Gastrocnemius medialis (tissue), 4 donors: ENCODE measurements around the gene ACOX1. TPM values are rescaled to one million over a fixed set of nuclear protein-coding genes. Genes with fewer than 3 reads are reported as not detected.

Source experiments
- ATAC-seq, 2 donors: fragments of 150-250 bp; one replicate each; pipeline ENCODE4 v1.9.1; 2016
- DNase-seq, 2 donors: peaks; one replicate each; pipeline ENCODE4 v3.0.0-alpha.2; 2019
- H3K27ac ChIP-seq, 4 donors: fragments of 200-600 bp; sonication (generic); 1 replicate in 1 of 4; 2 replicates in 3 of 4; pipeline ENCODE4 v1.5.1; 2016 to 2018; ENCODE audit warnings: mild to moderate bottlenecking in 2 of 4, moderate library complexity in 1 of 4
- H3K27me3 ChIP-seq, 3 donors: fragments of 200-600 bp; sonication (generic) in 2 of 3; 1 replicate in 1 of 3; 2 replicates in 2 of 3; pipeline versions ENCODE4 v1.5.1 to v1.6.0; 2016 to 2019; ENCODE audit warnings: mild to moderate bottlenecking in 1 of 3, moderate library complexity in 1 of 3
- H3K36me3 ChIP-seq, 2 donors: fragments of 200-600 bp; sonication (generic) in 1 of 2; one replicate each; pipeline ENCODE4 v1.5.1; 2017 to 2018
- H3K4me1 ChIP-seq, 2 donors: fragments of 200-600 bp; sonication (generic) in 1 of 2; one replicate each; pipeline ENCODE4 v1.5.1; 2016 to 2017; ENCODE audit warnings: mild to moderate bottlenecking in 2 of 2
- H3K4me3 ChIP-seq, 4 donors: fragments of 200-600 bp; sonication (generic) in 3 of 4; 1 replicate in 1 of 4; 2 replicates in 3 of 4; pipeline ENCODE4 v1.5.1; 2016 to 2019; ENCODE audit warnings: mild to moderate bottlenecking in 2 of 4
- H3K9me3 ChIP-seq, 3 donors: fragments of 200-600 bp; sonication (generic) in 2 of 3; 1 replicate in 1 of 3; 2 replicates in 2 of 3; pipeline ENCODE4 v1.5.1; 2016 to 2019
- POLR2A ChIP-seq, 2 donors: fragments of 450-650 bp; IDR thresholded peaks; one replicate each; pipeline ENCODE4 v1.6.1; 2017; ENCODE audit warnings: antibody characterized with exemption in 2 of 2, mild to moderate bottlenecking in 2 of 2, moderate library complexity in 2 of 2
- in situ Hi-C, 4 donors: fragments of 200-750 bp; cut with MboI; loops; one replicate each; pipeline versions ENCODE4 v1.15.0 to v1.8.0; 2017; ENCODE audit warnings: low sequenced_read_pairs in 4 of 4
- intact Hi-C: fragments of 100-400 bp; cut with DNase I; formaldehyde crosslinking; loops from one replicate; pipeline ENCODE4 v1.15.1; 2023; ENCODE audit warnings: low total_unique reads
- total RNA-seq, 4 donors: library from RNA; depleted of rRNA; stranded (reverse); fragments of >200 nt; gene quantifications; one replicate each; pipeline versions ENCODE4 v1.1.0 to v1.2.3, GENCODE V29; 2016
- TF ChIP-seq, protein P1 (sequence below), 5 experiments: fragments of 450-650 bp in 3 of 5; fragments of 200-600 bp in 2 of 5; sonication (generic) in 2 of 5; IDR thresholded peaks in 4 of 5; conservative IDR thresholded peaks in 1 of 5; 1 replicate in 4 of 5; 2 replicates in 1 of 5; pipeline ENCODE4 v1.5.1; 2016 to 2019; ENCODE audit warnings: antibody characterized with exemption in 5 of 5, mild to moderate bottlenecking in 3 of 5, moderate library complexity in 3 of 5

ACOX1 gene
- total RNA-seq, 4 donors from 2014 or later = 64.8 to 96.6 (median 80.7) TPM

DNA sequence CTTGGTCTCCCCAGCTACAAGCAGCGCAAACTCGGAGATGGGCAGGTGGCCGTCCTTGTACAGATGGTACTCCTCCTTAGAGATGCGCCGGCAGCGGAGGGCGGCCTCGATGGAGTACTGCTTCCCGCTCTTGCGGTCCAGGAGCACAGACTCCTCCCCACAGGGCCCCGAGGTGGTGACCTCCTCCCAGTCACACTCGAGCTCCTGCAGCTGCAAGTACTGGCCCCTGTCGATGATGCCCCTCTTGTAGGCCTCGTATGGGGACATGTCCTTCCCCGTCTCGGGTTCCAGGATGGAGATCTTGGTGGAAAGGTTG is 28.8 kb upstream of the ACOX1 start:
- no peak for DNase-seq
- Histone ChIP-seq H3K27ac (no peak overlapping the region), H3K4me3 (no peak overlapping the region), H3K27me3 (no peaks in the 10 kb centered on the region), H3K9me3 (no peaks in the 10 kb centered on the region), H3K4me1 (peaks cover 12 to 16% of the 10 kb centered on the region in 2 donors), H3K36me3 (no peaks in the 10 kb centered on the region)
- in situ Hi-C loops = loop anchor here (5.0 kb wide), 1 partner anchor 101 kb away; no protein-coding TSS in a partner anchor
- TF ChIP-seq POLR2A (IDR thresholded peaks at IDR 0.05) = no peak
- TF ChIP-seq, protein P1, sequence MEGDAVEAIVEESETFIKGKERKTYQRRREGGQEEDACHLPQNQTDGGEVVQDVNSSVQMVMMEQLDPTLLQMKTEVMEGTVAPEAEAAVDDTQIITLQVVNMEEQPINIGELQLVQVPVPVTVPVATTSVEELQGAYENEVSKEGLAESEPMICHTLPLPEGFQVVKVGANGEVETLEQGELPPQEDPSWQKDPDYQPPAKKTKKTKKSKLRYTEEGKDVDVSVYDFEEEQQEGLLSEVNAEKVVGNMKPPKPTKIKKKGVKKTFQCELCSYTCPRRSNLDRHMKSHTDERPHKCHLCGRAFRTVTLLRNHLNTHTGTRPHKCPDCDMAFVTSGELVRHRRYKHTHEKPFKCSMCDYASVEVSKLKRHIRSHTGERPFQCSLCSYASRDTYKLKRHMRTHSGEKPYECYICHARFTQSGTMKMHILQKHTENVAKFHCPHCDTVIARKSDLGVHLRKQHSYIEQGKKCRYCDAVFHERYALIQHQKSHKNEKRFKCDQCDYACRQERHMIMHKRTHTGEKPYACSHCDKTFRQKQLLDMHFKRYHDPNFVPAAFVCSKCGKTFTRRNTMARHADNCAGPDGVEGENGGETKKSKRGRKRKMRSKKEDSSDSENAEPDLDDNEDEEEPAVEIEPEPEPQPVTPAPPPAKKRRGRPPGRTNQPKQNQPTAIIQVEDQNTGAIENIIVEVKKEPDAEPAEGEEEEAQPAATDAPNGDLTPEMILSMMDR (IDR thresholded peaks at IDR 0.05 in 4 of 5, conservative IDR thresholded peaks at IDR 0.05 in 1 of 5) = no peak
- intact Hi-C loops = no loop called here
- ATAC-seq = no peak

DNA sequence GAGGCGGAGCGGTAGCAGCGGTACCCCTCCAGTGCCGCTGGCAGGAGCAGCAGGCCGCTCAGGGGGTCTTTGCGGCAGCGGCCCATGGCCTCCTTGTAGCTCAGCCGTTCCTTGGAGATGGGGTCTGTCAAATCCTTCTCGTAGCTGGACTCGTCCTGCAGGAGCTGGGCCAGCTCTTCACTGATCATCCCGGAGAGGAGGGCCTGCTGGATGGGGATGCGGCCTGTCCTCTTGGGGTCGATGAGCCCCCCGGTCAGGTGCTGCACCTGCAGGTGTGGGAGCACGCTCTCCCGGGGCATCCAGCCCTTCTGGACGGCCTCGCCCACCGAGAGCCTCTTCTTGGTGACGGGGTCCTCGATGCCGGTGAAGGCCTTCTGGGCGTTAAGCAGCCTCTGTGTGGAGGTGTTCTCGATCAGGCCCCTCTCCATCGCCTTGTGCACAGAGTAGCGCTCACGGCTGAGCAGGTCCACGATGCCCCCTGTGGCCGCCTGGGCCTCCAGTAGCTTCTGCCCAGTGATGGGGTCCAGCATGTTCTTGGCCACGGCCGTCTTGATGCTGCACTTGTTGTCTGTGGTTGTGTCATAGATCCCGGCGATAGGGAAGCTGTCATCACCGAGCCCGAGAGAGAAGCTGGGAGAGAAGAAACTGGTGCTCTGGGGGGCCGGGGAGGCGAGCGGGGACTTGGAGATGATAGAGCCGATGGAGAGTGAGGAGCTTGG is 28.3 kb upstream of the ACOX1 start:
- Histone ChIP-seq H3K4me1 (peaks cover 13 to 16% of the 10 kb centered on the region in 2 donors), H3K9me3 (no peaks in the 10 kb centered on the region), H3K27me3 (no peaks in the 10 kb centered on the region), H3K36me3 (no peaks in the 10 kb centered on the region), H3K4me3 (no peak overlapping the region), H3K27ac (no peak overlapping the region)
- in situ Hi-C loops (loop anchor here (5.0 kb wide), 1 partner anchor 100 kb away; no protein-coding TSS in a partner anchor), intact Hi-C loops (no loop called here)
- TF ChIP-seq, protein P1 (IDR thresholded peaks at IDR 0.05 in 4 of 5, conservative IDR thresholded peaks at IDR 0.05 in 1 of 5) = no peak
- TF ChIP-seq POLR2A (IDR thresholded peaks at IDR 0.05) = no peak
- no peak for ATAC-seq
- DNase-seq = no peak

GRCh38 chr17:76005263-76006149 is 26.5 kb upstream of the ACOX1 start:
- Histone ChIP-seq H3K27ac (peak overlapping the region in 1 of 4 donors; percentile 36), H3K9me3 (no peaks in the 10 kb centered on the region), H3K27me3 (no peaks in the 10 kb centered on the region), H3K4me3 (no peak overlapping the region), H3K36me3 (no peaks in the 10 kb centered on the region), H3K4me1 (peaks cover 13 to 16% of the 10 kb centered on the region in 2 donors)
- ATAC-seq (peak; percentile 65 to 79), DNase-seq (peak; percentile 51 to 67)
- in situ Hi-C loops = loop anchor here (5.0 kb wide), 1 partner anchor 98 kb away; no protein-coding TSS in a partner anchor
- TF ChIP-seq, protein P1 (IDR thresholded peaks at IDR 0.05 in 4 of 5, conservative IDR thresholded peaks at IDR 0.05 in 1 of 5) = peak; percentile 72 to 88 (median 81)
- no peak for TF ChIP-seq POLR2A (IDR thresholded peaks at IDR 0.05)
- intact Hi-C loops = loop anchor here (1.0 kb wide), 2 partner anchors 26 to 100 kb away; partner anchors contain the start of genes ACOX1 and TEN1

DNA sequence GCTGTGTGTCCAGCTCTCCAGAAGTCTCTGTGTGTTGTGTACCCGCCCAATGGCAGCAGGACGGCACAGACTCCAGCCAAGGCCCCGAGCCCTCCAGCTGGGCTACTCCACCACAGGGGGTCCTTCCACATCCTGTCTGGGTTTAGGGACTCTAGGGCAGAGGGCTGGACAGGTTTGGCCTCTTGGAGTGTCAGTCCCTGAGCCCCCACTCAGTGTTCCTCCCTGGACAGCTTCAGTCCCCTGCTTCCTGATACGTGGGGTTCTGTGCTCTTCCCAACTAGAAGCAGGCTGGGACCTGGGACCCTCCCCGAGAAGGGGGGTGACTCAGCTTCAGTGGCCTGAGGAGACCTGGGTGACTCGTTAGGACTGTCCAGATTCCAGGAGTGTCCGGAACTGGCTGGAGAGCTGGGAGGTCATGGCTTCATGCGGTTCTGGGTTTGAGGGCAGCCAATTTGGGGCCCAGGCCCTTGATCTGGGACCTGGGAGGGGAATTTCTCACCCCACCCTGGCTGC is 25.8 kb upstream of the ACOX1 start:
- H3K27ac ChIP-seq = peak overlapping the region in 2 of 4 donors; percentile 27 to 36
- no peak overlapping the region for H3K4me3 ChIP-seq
- no peak for TF ChIP-seq POLR2A (IDR thresholded peaks at IDR 0.05)
- TF ChIP-seq, protein P1 (IDR thresholded peaks at IDR 0.05 in 4 of 5, conservative IDR thresholded peaks at IDR 0.05 in 1 of 5) = no peak
- no peaks in the 10 kb centered on the region for H3K27me3 ChIP-seq
- H3K4me1 ChIP-seq = peaks cover 13 to 16% of the 10 kb centered on the region in 2 donors
- in situ Hi-C loops (loop anchor here (5.0 kb wide), 1 partner anchor 98 kb away; no protein-coding TSS in a partner anchor), intact Hi-C loops (loop anchor here (1.0 kb wide), 2 partner anchors 26 to 100 kb away; partner anchors contain the start of genes ACOX1 and TEN1)
- no peaks in the 10 kb centered on the region for H3K9me3 ChIP-seq
- no peak for ATAC-seq
- H3K36me3 ChIP-seq = no peaks in the 10 kb centered on the region
- no peak for DNase-seq
